GM12873 (cell line): ENCODE measurements around the gene EPB41L1.

Experiments used
- TF ChIP-seq, protein P1 (sequence below): IDR thresholded peaks from 2 replicates; pipeline ENCODE4 v1.5.1; 2012; ENCODE audit warnings: low read depth, mild to moderate bottlenecking, moderate library complexity, low read length, control low read depth; ENCODE audit not compliant: insufficient read depth; ENCODE audit errors: missing control alignments

Gene EPB41L1

DNA sequence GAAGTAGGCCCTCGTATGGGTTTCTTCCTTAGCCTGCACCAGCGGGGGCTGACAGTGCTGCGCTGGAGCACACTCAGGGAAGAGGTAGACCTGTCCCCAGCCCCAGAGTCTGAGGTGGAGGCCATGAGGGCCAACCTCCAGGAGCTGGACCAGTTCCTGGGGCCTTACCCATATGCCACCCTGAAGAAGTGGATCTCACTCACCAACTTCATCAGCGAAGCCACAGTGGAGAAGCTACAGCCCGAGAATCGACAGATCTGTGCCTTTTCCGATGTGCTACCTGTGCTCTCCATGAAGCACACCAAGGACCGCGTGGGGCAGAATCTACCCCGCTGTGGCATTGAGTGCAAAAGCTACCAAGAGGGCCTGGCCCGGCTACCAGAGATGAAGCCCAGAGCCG is 85.5 kb downstream of the EPB41L1 start:
- TF ChIP-seq, protein P1, sequence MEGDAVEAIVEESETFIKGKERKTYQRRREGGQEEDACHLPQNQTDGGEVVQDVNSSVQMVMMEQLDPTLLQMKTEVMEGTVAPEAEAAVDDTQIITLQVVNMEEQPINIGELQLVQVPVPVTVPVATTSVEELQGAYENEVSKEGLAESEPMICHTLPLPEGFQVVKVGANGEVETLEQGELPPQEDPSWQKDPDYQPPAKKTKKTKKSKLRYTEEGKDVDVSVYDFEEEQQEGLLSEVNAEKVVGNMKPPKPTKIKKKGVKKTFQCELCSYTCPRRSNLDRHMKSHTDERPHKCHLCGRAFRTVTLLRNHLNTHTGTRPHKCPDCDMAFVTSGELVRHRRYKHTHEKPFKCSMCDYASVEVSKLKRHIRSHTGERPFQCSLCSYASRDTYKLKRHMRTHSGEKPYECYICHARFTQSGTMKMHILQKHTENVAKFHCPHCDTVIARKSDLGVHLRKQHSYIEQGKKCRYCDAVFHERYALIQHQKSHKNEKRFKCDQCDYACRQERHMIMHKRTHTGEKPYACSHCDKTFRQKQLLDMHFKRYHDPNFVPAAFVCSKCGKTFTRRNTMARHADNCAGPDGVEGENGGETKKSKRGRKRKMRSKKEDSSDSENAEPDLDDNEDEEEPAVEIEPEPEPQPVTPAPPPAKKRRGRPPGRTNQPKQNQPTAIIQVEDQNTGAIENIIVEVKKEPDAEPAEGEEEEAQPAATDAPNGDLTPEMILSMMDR: no peak

DNA sequence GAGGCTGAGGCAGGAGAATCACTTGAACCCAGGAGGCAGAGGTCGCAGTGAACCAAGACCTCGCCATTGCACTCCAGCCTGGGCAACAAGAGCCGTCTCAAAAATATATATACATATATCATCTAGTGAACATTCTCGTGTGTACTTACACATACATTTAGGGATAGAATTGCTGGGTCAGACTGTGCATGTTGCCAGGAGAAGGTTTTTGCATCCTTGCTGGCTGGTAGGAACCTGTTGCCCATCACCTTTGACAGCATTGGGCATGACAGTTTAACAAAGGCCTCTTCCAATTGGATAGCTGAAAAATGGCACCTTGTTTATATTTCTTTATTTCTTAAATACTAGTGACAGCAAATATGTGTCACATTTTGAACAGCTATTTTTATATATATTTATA is 87.1 kb downstream of the EPB41L1 start:
- TF ChIP-seq, protein P1: no peak

DNA sequence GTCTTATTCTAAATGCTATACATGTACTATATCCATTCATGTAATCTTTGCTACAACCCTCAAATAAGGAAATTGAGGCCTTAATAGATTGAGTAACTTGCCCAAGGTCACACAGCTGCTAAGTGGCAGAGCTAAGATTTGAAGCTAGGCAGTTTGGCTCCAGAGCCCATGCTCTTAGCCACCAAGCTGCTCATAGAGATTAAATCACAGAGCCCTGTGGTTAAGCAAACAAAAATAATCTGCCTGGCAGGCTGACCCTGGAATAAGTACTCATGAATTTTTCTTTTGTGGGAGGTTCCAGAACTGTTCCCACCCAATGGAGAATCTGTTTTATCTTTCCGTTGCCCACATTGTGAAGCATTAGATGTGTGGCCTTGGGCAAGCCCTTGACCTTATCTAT is 89.2 kb downstream of the EPB41L1 start:
- TF ChIP-seq, protein P1: no peak

DNA sequence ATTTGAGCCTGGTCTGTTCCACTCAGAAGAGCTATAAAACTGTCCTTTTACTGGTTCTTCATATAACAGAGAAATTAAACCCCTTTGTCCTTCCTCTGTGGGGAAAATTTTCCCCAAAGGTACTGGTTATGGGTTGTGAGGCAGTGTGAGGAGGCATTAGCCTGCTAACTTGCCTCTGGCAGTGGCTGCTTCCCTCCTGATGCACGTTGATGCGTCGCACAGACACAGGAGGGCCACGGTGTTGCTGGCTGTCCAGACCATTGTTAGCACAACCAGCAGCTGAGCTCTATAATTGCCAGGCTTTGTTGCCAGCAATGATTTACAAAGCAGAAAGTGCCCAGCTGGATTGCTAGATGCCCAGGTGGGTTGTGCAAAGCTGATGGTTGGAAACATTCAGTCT is 91.9 kb downstream of the EPB41L1 start:
- TF ChIP-seq, protein P1: no peak

DNA sequence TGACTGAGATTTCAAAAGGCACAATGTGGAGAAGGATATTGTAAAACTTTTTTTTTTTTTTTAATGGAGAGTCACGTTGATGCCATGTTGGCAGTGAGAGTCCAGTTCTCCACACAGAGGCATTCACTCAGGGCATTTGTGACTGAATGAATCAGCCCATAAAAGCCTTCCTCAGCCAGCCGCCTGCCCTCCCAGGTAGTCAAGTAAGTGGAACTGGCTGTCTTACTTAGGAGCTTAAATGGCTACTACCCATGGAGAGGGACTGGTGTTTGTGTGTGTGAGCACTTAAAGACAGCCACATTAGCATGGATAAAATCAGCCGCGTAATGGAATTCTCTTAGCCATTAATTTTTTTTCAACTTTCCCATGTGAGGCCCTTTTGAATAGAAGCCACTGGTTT is 94.3 kb downstream of the EPB41L1 start:
- TF ChIP-seq, protein P1: no peak

DNA sequence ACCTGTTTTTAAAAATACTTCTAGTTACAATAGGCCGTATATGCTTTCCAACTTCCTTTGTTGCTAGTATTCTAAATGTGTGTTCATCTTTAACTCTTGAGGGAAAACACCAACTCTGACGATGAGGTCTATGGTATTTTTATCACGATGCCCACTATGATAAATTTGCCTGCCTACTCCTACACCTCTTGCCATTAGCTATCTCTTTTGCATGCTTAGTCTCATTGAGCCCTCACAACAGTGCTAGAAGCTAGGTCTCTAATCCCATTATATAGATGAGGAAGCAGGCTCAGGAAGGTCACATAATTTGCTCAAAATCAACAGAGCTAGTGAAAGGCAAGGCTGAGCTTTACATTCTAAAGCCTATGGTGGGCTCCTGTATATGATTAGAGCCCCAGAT is 94.9 kb downstream of the EPB41L1 start:
- TF ChIP-seq, protein P1: no peak

DNA sequence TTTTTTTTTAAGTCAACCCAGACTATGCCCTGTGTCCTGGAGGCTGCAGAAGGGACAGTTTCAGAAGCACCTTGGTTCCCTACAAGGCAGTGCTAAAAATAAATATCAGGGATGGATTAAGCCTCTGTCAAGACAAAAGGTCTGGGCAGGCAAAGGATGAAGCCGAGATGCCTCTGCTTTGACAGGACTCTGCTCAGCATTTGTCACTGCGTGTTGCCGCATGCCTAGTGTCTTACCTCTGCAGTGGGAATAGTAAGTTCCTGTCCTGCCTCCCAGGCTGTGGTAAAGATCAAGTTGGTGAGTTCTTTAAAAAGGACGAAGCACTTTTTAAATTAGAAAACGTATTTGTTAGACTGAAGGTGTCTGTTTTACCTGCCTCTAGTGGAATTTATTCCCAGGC is 96.9 kb downstream of the EPB41L1 start:
- TF ChIP-seq, protein P1: no peak
